Heart left ventricle (tissue), 16 donors: ENCODE results near the gene ZNF200. TPM values are rescaled to one million over a fixed set of nuclear protein-coding genes. Genes with fewer than 3 reads are reported as not detected.
A peak's percentile ranks its signal among the peaks of the same experiment; 100 is the strongest.

Experiments used
- ATAC-seq, 4 donors: fragments of 200-7000 bp; cut with Tn5 transposase; one replicate each; pipeline ENCODE4 v1.9.1; 2020 to 2022; ENCODE audit warnings: moderate library complexity in 4 of 4, mild to moderate bottlenecking in 3 of 4, moderate number of reproducible peaks in 1 of 4
- DNase-seq, 5 donors: peaks; one replicate each; pipeline ENCODE4 v3.0.0-alpha.2; 2020
- H3K27ac ChIP-seq, 12 donors: fragments of 200-600 bp; sonication (generic) in 4 of 12; one replicate each; pipeline versions ENCODE4 v1.5.0 to v1.8.0; 2016 to 2022; ENCODE audit warnings: mild to moderate bottlenecking in 2 of 12
- H3K27me3 ChIP-seq, 9 donors: fragments of 200-600 bp; sonication (generic) in 2 of 9; one replicate each; pipeline versions ENCODE4 v1.5.1 to v1.8.0; 2016 to 2022; ENCODE audit warnings: mild to moderate bottlenecking in 3 of 9
- H3K36me3 ChIP-seq, 9 donors: fragments of 200-600 bp; sonication (generic) in 2 of 9; one replicate each; pipeline versions ENCODE4 v1.5.0 to v1.8.0; 2018 to 2022; ENCODE audit warnings: mild to moderate bottlenecking in 2 of 9
- H3K4me1 ChIP-seq, 12 donors: fragments of 200-600 bp; sonication (generic) in 4 of 12; one replicate each; pipeline versions ENCODE4 v1.5.0 to v1.8.0; 2016 to 2022; ENCODE audit warnings: mild to moderate bottlenecking in 3 of 12
- H3K4me3 ChIP-seq, 12 donors: fragments of 200-600 bp; sonication (generic) in 4 of 12; one replicate each; pipeline versions ENCODE4 v1.5.0 to v1.8.0; 2017 to 2022; ENCODE audit warnings: mild to moderate bottlenecking in 9 of 12, moderate library complexity in 4 of 12
- H3K9me3 ChIP-seq, 12 donors: fragments of 200-600 bp; sonication (generic) in 4 of 12; one replicate each; pipeline versions ENCODE4 v1.5.0 to v1.8.0; 2016 to 2022; ENCODE audit warnings: mild to moderate bottlenecking in 1 of 12
- POLR2A ChIP-seq, 2 donors: fragments of 450-650 bp; IDR thresholded peaks; one replicate each; pipeline ENCODE4 v1.6.1; 2017; ENCODE audit warnings: antibody characterized with exemption in 2 of 2, mild to moderate bottlenecking in 2 of 2, moderate library complexity in 2 of 2
- WGBS, 4 donors: extraction: QIAGEN DNeasy Blood & Tissue Kit in 2 of 4; methylation state at CpG; one replicate each; pipeline versions ENCODE4 v1.1.5 to v1.1.7; 2013 to 2018; 5-methylcytosine and 5-hydroxymethylcytosine counted together
- intact Hi-C, 10 donors: fragments of 100-400 bp; cut with DNase I; formaldehyde crosslinking; loops; one replicate each; pipeline versions ENCODE4 v1.11.1 to v1.14.2; 2022
- polyA plus RNA-seq, 2 donors: library from polyadenylated mRNA; stranded (reverse); fragments of 200-250 nt; gene quantifications; one replicate each; pipeline ENCODE4 v1.2.3, GENCODE V29; 2013
- total RNA-seq, 9 donors: library from RNA; depleted of rRNA in 2 of 9; stranded (reverse); fragments of >200 nt in 2 of 9; fragmentation: NEBNext Ultra II Directional in 3 of 9; extraction: Animal tissue kit (Norgen Biotek cat#: 25700) in 3 of 9; gene quantifications; one replicate each; pipeline versions ENCODE4 v1.1.0 to v1.2.4, GENCODE V29; 2016 to 2023
- TF ChIP-seq, protein P1 (sequence below), 12 donors: fragments of 200-600 bp; sonication (generic) in 4 of 12; IDR thresholded peaks; one replicate each; pipeline versions ENCODE4 v1.5.0 to v1.8.0; 2018 to 2022; ENCODE audit warnings: antibody characterized with exemption in 12 of 12, mild to moderate bottlenecking in 5 of 12
- donor health status: ischemic (EF 13 %, LVEDD 7.1; RV severe dilation, severe dysfunction).
- donor health status: healthy with polysubstance abuse.
- donor health status: DM: no; HTN: yes; CAD: no.
- donor health status: DM: no; HTN: no; CAD: no.
- donor health status: ischemic (EF 25% LVEDD 6.9; RV normal size, moderate dysfunction).
- donor health status: ischemic (EF 25% LVEDD 5.7; RV mildly dilated, moderate dysfunction).
- donor health status: healthy.
- donor health status: DM: yes; HTN: yes; CAD: no.
- donor health status: ischemic (EF 35%, LVEDD 5.7; RV mildly dilated, moderate dysfunction).
- donor health status: nonischemic (EF 11% LVEDD 7.7; RV severe dilation, severe dysfunction).
- donor health status: DM: yes; HTN: yes; CAD: no.
- donor health status: PGD.
- donor health status: ischemic (EF 29% LVEDD 5.4; RV normal size, mild dysfunction).
- donor health status: nonischemic (EF 23%, LVEDD 6.1; RV moderate dilation, normal function).

ZNF200 gene
- total and polyA plus RNA-seq, 11 donors = 2.7 to 8.7 (median 5.5) TPM

- Histone ChIP-seq H3K27me3 (no peaks in the 10 kb centered on the region), H3K4me1 (peaks cover 0 to 30% (median 24%) of the 10 kb centered on the region in 12 donors), H3K4me3 (peak within 1 kb of the TSS; percentile 75 to 99 (median 94)), H3K9me3 (peaks cover 0 to 34% (median 12%) of the 10 kb centered on the region in 12 donors), H3K36me3 (peaks cover 0 to 33% (median 21%) of the 10 kb centered on the region in 9 donors), H3K27ac (peak within 1 kb of the TSS; percentile 98 to 100 (median 99))
- WGBS, 4 donors = 0 to 2% (median 0%) methylated on average over 21 to 72 of the region's 72 CpGs
- ATAC-seq (peak; percentile 96 to 98 (median 96)), DNase-seq (peak; percentile 96 to 98 (median 96))
- TF ChIP-seq, protein P1, sequence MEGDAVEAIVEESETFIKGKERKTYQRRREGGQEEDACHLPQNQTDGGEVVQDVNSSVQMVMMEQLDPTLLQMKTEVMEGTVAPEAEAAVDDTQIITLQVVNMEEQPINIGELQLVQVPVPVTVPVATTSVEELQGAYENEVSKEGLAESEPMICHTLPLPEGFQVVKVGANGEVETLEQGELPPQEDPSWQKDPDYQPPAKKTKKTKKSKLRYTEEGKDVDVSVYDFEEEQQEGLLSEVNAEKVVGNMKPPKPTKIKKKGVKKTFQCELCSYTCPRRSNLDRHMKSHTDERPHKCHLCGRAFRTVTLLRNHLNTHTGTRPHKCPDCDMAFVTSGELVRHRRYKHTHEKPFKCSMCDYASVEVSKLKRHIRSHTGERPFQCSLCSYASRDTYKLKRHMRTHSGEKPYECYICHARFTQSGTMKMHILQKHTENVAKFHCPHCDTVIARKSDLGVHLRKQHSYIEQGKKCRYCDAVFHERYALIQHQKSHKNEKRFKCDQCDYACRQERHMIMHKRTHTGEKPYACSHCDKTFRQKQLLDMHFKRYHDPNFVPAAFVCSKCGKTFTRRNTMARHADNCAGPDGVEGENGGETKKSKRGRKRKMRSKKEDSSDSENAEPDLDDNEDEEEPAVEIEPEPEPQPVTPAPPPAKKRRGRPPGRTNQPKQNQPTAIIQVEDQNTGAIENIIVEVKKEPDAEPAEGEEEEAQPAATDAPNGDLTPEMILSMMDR (IDR thresholded peaks at IDR 0.05) = no peak
- no peak for TF ChIP-seq POLR2A (IDR thresholded peaks at IDR 0.05)
- intact Hi-C loops = loop anchor here in 8 of 10 donors (1.0 to 10.0 kb wide), 11 partner anchors 18 to 222 kb away; partner anchors contain the start of genes CLUAP1 (in 3 of the 8), TIGD7 (in 2 of the 8), ZNF200 (in 2 of the 8) and ZNF75A (in 2 of the 8)
These were observed 48.0 kb upstream of the ZNF200 start, which contains the start of gene ZNF263 for GRCh38 chr16:3282730-3283542. Gene ZNF263 (plus strand): TSS chr16:3283491. CDS start chr16:3283819, 328 bp downstream.

GRCh38 chr16:3282103-3282729 lies 47.3 kb upstream of the ZNF200 start:
- peak overlapping the region; percentile 98 to 100 (median 99) for H3K27ac ChIP-seq
- DNase-seq (no peak), ATAC-seq (peak; percentile 5 to 59 (median 34))
- peak overlapping the region; percentile 52 to 99 (median 94) for H3K4me3 ChIP-seq
- no peak for TF ChIP-seq POLR2A (IDR thresholded peaks at IDR 0.05)
- TF ChIP-seq, protein P1 (IDR thresholded peaks at IDR 0.05) = peak in 1 of 12 donors; percentile 6
- H3K27me3 ChIP-seq = no peaks in the 10 kb centered on the region
- H3K4me1 ChIP-seq = peaks cover 0 to 30% (median 24%) of the 10 kb centered on the region in 12 donors
- peaks cover 0 to 26% (median 17%) of the 10 kb centered on the region in 9 donors for H3K36me3 ChIP-seq
- peaks cover 0 to 27% (median 9%) of the 10 kb centered on the region in 12 donors for H3K9me3 ChIP-seq
- WGBS, 4 donors = 10 to 20% (median 15%) methylated on average over 24 to 29 of the region's 29 CpGs
- intact Hi-C loops = loop anchor here in 7 of 10 donors (2.0 to 10.0 kb wide), 8 partner anchors 17 to 223 kb away; partner anchors contain the start of genes CLUAP1 (in 3 of the 7), TIGD7 (in 1 of the 7), ZNF200 (in 1 of the 7) and ZNF75A (in 1 of the 7)

- peak overlapping the region in 1 of 12 donors; percentile 98 for H3K4me3 ChIP-seq
- no peak overlapping the region for H3K27ac ChIP-seq
- ATAC-seq = no peak
- WGBS, 4 donors = 91 to 94% (median 92%) methylated on average over 6 of the region's 6 CpGs
- peaks cover 0 to 17% (median 9%) of the 10 kb centered on the region in 9 donors for H3K36me3 ChIP-seq
- H3K9me3 ChIP-seq = peaks cover 0 to 22% (median 2%) of the 10 kb centered on the region in 12 donors
- no peaks in the 10 kb centered on the region for H3K27me3 ChIP-seq
- no peak for DNase-seq
- no peak for TF ChIP-seq POLR2A (IDR thresholded peaks at IDR 0.05)
- TF ChIP-seq, protein P1 (IDR thresholded peaks at IDR 0.05) = no peak
- intact Hi-C loops = loop anchor here in 7 of 10 donors (5.0 to 10.0 kb wide), 6 partner anchors 47 to 223 kb away; partner anchors contain the start of genes CLUAP1 (in 3 of the 7) and ZNF200 (in 1 of the 7)
- H3K4me1 ChIP-seq = peaks cover 0 to 30% (median 24%) of the 10 kb centered on the region in 12 donors
These were observed 46.4 kb upstream of the ZNF200 start for GRCh38 chr16:3281222-3281820.
